AG04449 (cell line): Measurements from ENCODE around the gene ANKRD22.

Experiments used
- CTCF ChIA-PET: fragments of 350-600 bp; formaldehyde crosslinking; extraction: SDS; loops from one replicate; lab custom pipeline; 2021; ENCODE audit warnings: antibody characterized with exemption; lab: Yijun Ruan, JAX
- POLR2A ChIA-PET: fragments of 400-600, 350-600 bp; formaldehyde crosslinking; extraction: SDS; loops from one replicate; lab custom pipeline; 2020; ENCODE audit warnings: antibody characterized with exemption, inconsistent platforms; lab: Yijun Ruan, JAX
- DNase-seq: peaks from one replicate; pipeline ENCODE4 v3.0.0-alpha.2; 2010; ENCODE audit warnings: low read depth, low spot score
- H3K4me3 ChIP-seq: 2 replicates; pipeline ENCODE4 v1.5.1; 2011; ENCODE audit warnings: low read depth, mild to moderate bottlenecking, control low read depth, low read length
- CTCF ChIP-seq: IDR thresholded peaks from one replicate; pipeline ENCODE4 v1.5.1; 2011; ENCODE audit warnings: mild to moderate bottlenecking, moderate library complexity, low read length, control low read depth, inconsistent platforms; ENCODE audit not compliant: insufficient read depth; ENCODE audit errors: missing control alignments

ANKRD22 gene

DNA sequence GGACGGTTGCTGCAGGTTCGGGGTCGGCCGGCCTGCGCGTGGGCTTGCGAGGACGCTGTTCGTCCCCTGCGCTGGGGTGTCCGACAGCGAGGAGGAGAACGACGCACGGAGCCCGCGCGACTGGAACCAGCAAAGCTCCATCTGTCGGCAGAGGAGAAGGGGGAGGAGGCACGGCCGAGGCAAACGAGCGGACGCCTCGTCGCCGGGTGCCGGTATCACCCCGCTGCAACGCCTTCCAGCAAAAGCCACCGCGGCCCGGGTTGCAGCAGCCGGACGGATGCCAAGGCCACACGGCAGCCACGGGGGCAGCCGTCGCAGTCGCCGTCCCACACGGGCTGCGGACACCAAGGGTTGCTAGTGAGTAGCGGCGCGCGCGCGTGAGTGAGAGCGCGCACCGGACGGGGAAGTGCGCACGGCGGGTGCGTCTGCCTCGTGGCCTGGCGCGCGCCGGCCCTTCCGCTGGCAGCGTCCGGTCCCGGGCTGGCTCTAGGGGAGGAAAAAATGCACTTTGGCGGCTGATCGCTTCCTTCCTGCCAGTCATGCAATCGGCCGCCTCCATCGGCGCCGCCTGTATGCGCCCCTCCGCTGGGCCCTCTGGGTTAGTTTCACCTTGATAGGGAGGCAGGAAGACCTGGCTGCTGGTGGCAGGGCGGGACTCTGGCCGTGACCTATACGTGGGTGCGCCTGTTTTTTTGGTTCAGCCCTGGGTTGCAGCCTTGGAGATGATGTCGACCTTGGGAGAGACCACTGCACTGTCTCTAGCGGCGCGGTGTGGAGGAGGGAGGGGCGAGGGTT is 28.8 kb upstream of the ANKRD22 start:
- ChIA-PET CTCF (interaction anchor here (0.6 to 2.4 kb wide), 9 partner anchors 10 to 54 kb away, joined by 3 to 10 read pairs (median 3); no protein-coding TSS in a partner anchor), POLR2A (interaction anchor here (0.7 kb wide), 1 partner anchor 93 kb away, joined by 3 read pairs; no protein-coding TSS in a partner anchor)
- TF ChIP-seq CTCF, result peak; percentile 48
- no peak for DNase-seq
- peak overlapping the region; percentile 77 for H3K4me3 ChIP-seq

GRCh38 chr10:88879534-88880281 is 28.1 kb upstream of the ANKRD22 start, which contains the start of gene STAMBPL1:
Gene STAMBPL1, plus strand, starts transcription at chr10:88880245. Its CDS starts 21,464 bp downstream, at chr10:88901709.
- TF ChIP-seq CTCF, result no peak
- peak within 1 kb of the TSS; percentile 77 for H3K4me3 ChIP-seq
- ChIA-PET CTCF (interaction anchor here (0.6 to 1.9 kb wide), 6 partner anchors 9 to 54 kb away, joined by 3 to 8 read pairs (median 4); no protein-coding TSS in a partner anchor), POLR2A (interaction anchor here (0.7 kb wide), 1 partner anchor 92 kb away, joined by 3 read pairs; no protein-coding TSS in a partner anchor)
- DNase-seq, result no peak

DNA sequence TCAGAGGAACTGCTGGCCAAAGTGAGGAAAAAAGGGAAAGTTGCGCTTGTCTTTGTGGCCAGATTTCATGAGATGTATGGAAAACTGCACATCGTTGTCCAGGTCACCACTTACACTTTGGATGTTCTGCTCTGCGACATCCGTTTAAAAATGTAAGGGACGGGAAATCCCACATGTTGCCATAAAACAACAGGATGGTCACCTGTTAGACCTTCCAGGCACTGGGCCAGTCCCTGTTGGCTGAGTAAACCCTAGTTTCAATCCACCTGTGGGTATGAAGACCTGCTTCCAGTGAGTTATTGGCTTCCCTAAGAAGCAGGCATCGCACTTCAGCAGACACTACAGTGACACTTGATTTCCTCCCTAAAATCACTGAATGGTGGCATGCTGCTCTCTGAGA is 25.7 kb upstream of the ANKRD22 start:
- POLR2A ChIA-PET, result no interaction called here
- CTCF ChIA-PET, result interaction anchor here (1.1 to 2.2 kb wide), 4 partner anchors 28 to 110 kb away, joined by 3 to 10 read pairs (median 4); no protein-coding TSS in a partner anchor
- no peak for TF ChIP-seq CTCF
- DNase-seq, result no peak
- H3K4me3 ChIP-seq, result no peak overlapping the region

DNA sequence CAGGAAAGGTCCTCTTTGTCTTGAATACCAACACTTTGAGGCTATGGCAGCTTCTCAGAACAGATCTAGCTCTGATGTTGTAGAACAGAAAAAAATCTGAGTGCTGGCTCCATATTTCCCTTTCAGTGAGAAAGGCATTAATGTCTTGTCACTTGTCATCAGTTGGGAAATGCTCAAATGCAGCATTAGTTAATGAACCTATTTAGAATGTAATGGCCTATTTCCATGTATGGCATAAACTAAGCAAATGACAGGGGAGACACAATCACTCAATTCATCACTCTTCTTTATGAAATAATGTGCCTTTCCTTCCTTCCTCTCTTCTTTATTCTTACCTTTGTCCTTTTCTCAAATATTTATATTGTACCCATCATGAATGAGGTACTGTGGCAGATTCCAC is 23.4 kb upstream of the ANKRD22 start:
- no peak overlapping the region for H3K4me3 ChIP-seq
- ChIA-PET CTCF (no interaction called here), POLR2A (no interaction called here)
- no peak for TF ChIP-seq CTCF
- DNase-seq, result no peak

- ChIA-PET POLR2A (no interaction called here), CTCF (interaction anchor here (1.3 to 1.9 kb wide), 3 partner anchors 13 to 113 kb away, joined by 3 to 7 read pairs (median 3); no protein-coding TSS in a partner anchor)
- no peak for TF ChIP-seq CTCF
- no peak for DNase-seq
- H3K4me3 ChIP-seq, result no peak overlapping the region
Observed at GRCh38 chr10:88874281-88874680, 22.6 kb upstream of the ANKRD22 start.

GRCh38 chr10:88873757-88874156 is 22.1 kb upstream of the ANKRD22 start:
- POLR2A ChIA-PET, result no interaction called here
- CTCF ChIA-PET, result interaction anchor here (1.1 to 1.9 kb wide), 5 partner anchors 9 to 113 kb away, joined by 3 to 7 read pairs (median 3); no protein-coding TSS in a partner anchor
- TF ChIP-seq CTCF, result no peak
- DNase-seq, result no peak
- H3K4me3 ChIP-seq, result no peak overlapping the region
